ENCODE data around the gene OR7A5. TPM values are rescaled to one million over a fixed set of nuclear protein-coding genes. Genes with fewer than 3 reads are reported as not detected.
"Not testable (repeated sequence)": the region's sequence is repeated elsewhere in the genome, so short reads cannot be mapped to it uniquely, and the experiment has no call there.

Gene OR7A5
- total RNA-seq: not detected

- DNase-seq: peak; percentile 85
These were observed at the start of gene OR7A5, which contains the start of gene OR7C1 for GRCh38 chr19:14835011-14835410. OR7A5 (minus strand) TSS chr19:14835185; CDS start chr19:14828241, 6,944 bp downstream. OR7C1 (minus strand) TSS chr19:14835185; CDS start chr19:14800136, 35,049 bp downstream.

GRCh38 chr19:14871619-14872230, 36.7 kb upstream of the OR7A5 start:
- DNase-seq: no peak

GRCh38 chr19:14868497-14868896, 33.5 kb upstream of the OR7A5 start:
- DNase-seq: no peak

- no peak for DNase-seq
These were observed 13.8 kb upstream of the OR7A5 start, which contains the start of gene OR7A10 for GRCh38 chr19:14848822-14849221. OR7A10 (minus strand) TSS chr19:14848922; CDS start chr19:14841877, 7,045 bp downstream.

GRCh38 chr19:14843578-14843977, 8.6 kb upstream of the OR7A5 start:
- peak; percentile 86 for DNase-seq

GRCh38 chr19:14843169-14843568, 8.2 kb upstream of the OR7A5 start:
- peak; percentile 19 for DNase-seq

- peak; percentile 19 for DNase-seq
These were observed 5.2 kb upstream of the OR7A5 start for GRCh38 chr19:14840206-14840605.

- no peak for DNase-seq
These were observed 2.4 kb upstream of the OR7A5 start for GRCh38 chr19:14837391-14837790.

GRCh38 chr19:14830702-14831101, 4.3 kb downstream of the OR7A5 start:
- no peak for DNase-seq

GRCh38 chr19:14826006-14826405, 9.0 kb downstream of the OR7A5 start:
- DNase-seq: no peak

GRCh38 chr19:14821937-14822336, 13.0 kb downstream of the OR7A5 start:
- DNase-seq: peak; percentile 81

- no peak for DNase-seq
These were observed 16.4 kb downstream of the OR7A5 start for GRCh38 chr19:14818588-14818987.

GRCh38 chr19:14817052-14817451, 17.9 kb downstream of the OR7A5 start:
- no peak for DNase-seq

- no peak for DNase-seq
These were observed 19.9 kb downstream of the OR7A5 start for GRCh38 chr19:14814982-14815652.

- DNase-seq: no peak
These were observed 25.5 kb downstream of the OR7A5 start for GRCh38 chr19:14809272-14810057.

GRCh38 chr19:14804765-14805164, 30.2 kb downstream of the OR7A5 start:
- no peak for DNase-seq

GRCh38 chr19:14798760-14799159, 36.2 kb downstream of the OR7A5 start:
- no peak for DNase-seq

- DNase-seq: no peak
These were observed 39.0 kb downstream of the OR7A5 start for GRCh38 chr19:14796021-14796420.

- DNase-seq: no peak
These were observed 39.8 kb downstream of the OR7A5 start for GRCh38 chr19:14795078-14795721.

GRCh38 chr19:14792250-14792649, 42.7 kb downstream of the OR7A5 start:
- not testable (repeated sequence) for DNase-seq

GRCh38 chr19:14786421-14786851, 48.5 kb downstream of the OR7A5 start:
- no peak for DNase-seq

- not testable (repeated sequence) for DNase-seq
These were observed 49.7 kb downstream of the OR7A5 start for GRCh38 chr19:14785102-14785793.

Data from skin of body (tissue), 2 donors.